ENCODE data around the gene TTC22. TPM values are rescaled to one million over a fixed set of nuclear protein-coding genes. Genes with fewer than 3 reads are reported as not detected.

Gene TTC22
- polyA plus RNA-seq, 1 experiment: not detected

DNA sequence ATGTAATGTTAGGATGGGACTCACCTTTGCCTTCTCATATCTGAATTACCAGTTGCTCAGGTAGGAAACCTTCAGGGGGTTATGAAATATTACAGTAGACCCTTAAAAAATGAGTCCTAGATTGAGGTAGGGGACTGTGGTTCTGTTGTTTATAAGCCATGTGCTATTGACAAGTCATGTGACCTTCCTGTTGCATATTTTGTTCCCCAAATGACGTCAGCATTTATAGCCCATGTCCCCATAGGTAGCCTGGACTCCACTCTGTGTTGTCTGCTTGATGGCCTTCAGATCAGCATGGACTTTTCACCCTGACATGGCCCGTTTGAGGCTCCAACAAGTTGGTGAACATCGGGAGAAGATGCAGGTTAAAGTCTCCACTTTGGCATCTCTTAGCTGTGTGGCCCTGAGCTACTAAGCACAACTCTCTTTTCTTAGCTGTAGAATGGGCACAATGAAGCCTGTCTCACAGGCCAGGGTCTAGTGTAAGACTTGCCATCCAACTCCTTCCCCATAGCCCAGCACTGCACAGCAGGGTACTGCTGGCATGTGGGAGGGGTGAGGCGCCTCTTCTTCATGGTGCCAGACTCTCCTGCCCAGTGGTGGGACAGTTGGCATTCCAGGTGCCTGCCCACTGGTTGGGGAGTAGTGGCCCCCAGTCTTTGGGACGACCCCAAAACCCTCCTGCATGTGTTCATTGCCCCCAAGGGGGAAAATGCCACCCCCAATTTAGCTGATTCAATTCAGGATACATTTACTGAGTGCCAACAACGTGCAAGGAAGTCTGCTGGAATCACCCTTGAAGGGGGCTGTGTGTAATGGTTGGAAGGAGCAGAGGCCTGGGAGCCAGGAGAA is 36.1 kb upstream of the TTC22 start:
- no peak for TF ChIP-seq CTCF (IDR thresholded peaks at IDR 0.05; ENCODE audit: insufficient read depth, low read depth, low read length)
- CTCF ChIA-PET: no interaction called here
- H3K36me3 ChIP-seq (ENCODE audit: control insufficient read depth, insufficient read depth, low read length): no peaks in the 10 kb centered on the region

GRCh38 chr1:54836594-54836993 is 35.5 kb upstream of the TTC22 start:
- no peak for DNase-seq (ENCODE audit: low read depth)
- no peak for TF ChIP-seq CTCF (IDR thresholded peaks at IDR 0.05; ENCODE audit: insufficient read depth, low read depth, low read length)
- POLR2A ChIA-PET: no interaction called here
- CTCF ChIA-PET: no interaction called here
- Histone ChIP-seq H3K27me3 (ENCODE audit: control insufficient read depth, insufficient read depth, low read length) (peaks cover 19% of the 10 kb centered on the region), H3K4me3 (ENCODE audit: low read depth, low read length) (no peak overlapping the region), H3K36me3 (ENCODE audit: control insufficient read depth, insufficient read depth, low read length) (no peaks in the 10 kb centered on the region)

More for the DNA sequence above, 36.1 kb upstream of the TTC22 start:
- Histone ChIP-seq H3K27me3 (ENCODE audit: control insufficient read depth, insufficient read depth, low read length) (peaks cover 19% of the 10 kb centered on the region), H3K4me3 (ENCODE audit: low read depth, low read length) (no peak overlapping the region)
- POLR2A ChIA-PET: no interaction called here
- DNase-seq (ENCODE audit: low read depth): no peak

GRCh38 chr1:54835970-54836369 is 34.8 kb upstream of the TTC22 start:
- DNase-seq (ENCODE audit: low read depth): no peak
- no peak overlapping the region for H3K4me3 ChIP-seq (ENCODE audit: low read depth, low read length)
- no peaks in the 10 kb centered on the region for H3K36me3 ChIP-seq (ENCODE audit: control insufficient read depth, insufficient read depth, low read length)
- ChIA-PET CTCF (interaction anchor here (0.6 kb wide), 1 partner anchor 165 kb away, joined by 4 read pairs; no protein-coding TSS in a partner anchor), POLR2A (interaction anchor here (0.5 kb wide), 1 partner anchor 916 kb away, joined by 5 read pairs; no protein-coding TSS in a partner anchor)
- no peak for TF ChIP-seq CTCF (IDR thresholded peaks at IDR 0.05; ENCODE audit: insufficient read depth, low read depth, low read length)
- H3K27me3 ChIP-seq (ENCODE audit: control insufficient read depth, insufficient read depth, low read length): peaks cover 19% of the 10 kb centered on the region

DNA sequence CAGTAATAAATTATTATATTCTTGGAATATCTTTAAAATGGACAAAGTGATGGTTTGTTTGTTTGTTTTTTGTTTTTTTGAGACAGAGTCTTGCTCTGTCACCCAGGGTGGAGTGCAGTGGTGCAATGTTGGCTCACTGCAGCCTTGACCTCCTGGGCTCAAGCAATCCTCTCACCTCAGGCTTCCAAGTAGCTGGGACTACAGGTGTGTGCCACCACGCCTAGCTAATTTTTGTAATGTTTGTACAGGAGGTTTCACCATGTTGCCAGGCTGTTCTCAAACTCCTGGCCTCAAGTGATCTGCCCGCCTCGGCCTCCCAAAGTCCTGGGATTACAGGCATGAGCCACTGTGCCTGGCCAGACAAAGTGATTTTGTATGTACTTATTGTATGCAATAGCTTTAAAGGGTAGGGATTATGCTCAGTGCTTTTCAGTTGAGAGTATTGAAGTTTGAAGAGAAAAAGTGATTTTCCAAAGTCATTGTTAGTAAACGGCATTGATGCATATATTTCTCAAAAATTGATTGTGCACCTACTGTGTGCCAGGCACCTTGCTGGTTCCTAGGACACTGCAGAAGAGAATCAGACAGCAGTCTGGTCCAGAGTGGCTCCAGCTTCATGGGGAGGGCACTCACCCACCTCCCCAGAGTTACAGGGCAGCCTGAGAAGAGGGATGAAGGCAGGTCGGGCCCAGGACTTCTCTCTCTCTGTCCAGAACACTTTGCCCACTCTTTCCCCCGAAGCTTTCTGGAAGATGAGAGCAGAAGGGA is 34.2 kb upstream of the TTC22 start:
- ChIA-PET CTCF (no interaction called here), POLR2A (interaction anchor here (0.5 to 0.7 kb wide), 2 partner anchors 23 to 1647 kb away, joined by 3 to 5 read pairs; no protein-coding TSS in a partner anchor)
- H3K4me3 ChIP-seq (ENCODE audit: low read depth, low read length): no peak overlapping the region
- DNase-seq (ENCODE audit: low read depth): no peak
- no peaks in the 10 kb centered on the region for H3K36me3 ChIP-seq (ENCODE audit: control insufficient read depth, insufficient read depth, low read length)
- TF ChIP-seq CTCF (IDR thresholded peaks at IDR 0.05; ENCODE audit: insufficient read depth, low read depth, low read length): no peak
- peaks cover 21% of the 10 kb centered on the region for H3K27me3 ChIP-seq (ENCODE audit: control insufficient read depth, insufficient read depth, low read length)

DNA sequence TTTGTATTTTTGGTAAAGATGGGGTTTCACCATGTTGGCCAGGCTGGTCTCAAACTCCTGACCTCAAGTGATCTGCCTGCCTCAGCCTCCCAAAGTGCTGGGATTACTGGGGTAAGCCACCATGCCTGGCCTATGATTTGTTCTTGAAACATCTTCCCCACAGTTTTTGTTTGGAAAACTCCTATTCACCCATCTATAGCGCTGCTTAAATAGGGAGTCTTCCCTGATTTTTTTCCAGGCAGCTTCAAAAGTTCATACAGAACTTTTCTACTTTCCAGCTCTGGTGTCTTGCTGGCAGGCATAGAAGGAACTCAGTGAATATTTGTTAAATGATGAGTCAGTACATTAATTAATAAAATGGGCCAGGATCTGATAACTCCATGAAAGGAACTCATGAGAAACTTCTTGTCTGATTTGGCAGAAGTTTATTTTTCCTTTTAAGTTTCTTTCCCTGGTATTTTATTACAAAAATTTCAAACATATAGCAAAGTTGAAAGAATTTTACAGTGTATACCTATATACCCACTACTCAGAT is 33.0 kb upstream of the TTC22 start:
- peaks cover 25% of the 10 kb centered on the region for H3K27me3 ChIP-seq (ENCODE audit: control insufficient read depth, insufficient read depth, low read length)
- CTCF ChIA-PET: no interaction called here
- DNase-seq (ENCODE audit: low read depth): no peak
- no peaks in the 10 kb centered on the region for H3K36me3 ChIP-seq (ENCODE audit: control insufficient read depth, insufficient read depth, low read length)
- no peak overlapping the region for H3K4me3 ChIP-seq (ENCODE audit: low read depth, low read length)
- POLR2A ChIA-PET: no interaction called here
- TF ChIP-seq CTCF (IDR thresholded peaks at IDR 0.05; ENCODE audit: insufficient read depth, low read depth, low read length): no peak

Data from BJ (cell line).